Measurements from ENCODE around the gene ECM1.

- no peak for TF ChIP-seq GATA2 (IDR thresholded peaks at IDR 0.05; ENCODE audit: low read depth, low read length)
- no peak for TF ChIP-seq GATA3 (IDR thresholded peaks at IDR 0.05; ENCODE audit: low read depth, low read length)
These were observed 41.8 kb downstream of the ECM1 start for GRCh38 chr1:150549496-150550221.
